Measurements from ENCODE around the gene WNT2.

The WNT2 gene

DNA sequence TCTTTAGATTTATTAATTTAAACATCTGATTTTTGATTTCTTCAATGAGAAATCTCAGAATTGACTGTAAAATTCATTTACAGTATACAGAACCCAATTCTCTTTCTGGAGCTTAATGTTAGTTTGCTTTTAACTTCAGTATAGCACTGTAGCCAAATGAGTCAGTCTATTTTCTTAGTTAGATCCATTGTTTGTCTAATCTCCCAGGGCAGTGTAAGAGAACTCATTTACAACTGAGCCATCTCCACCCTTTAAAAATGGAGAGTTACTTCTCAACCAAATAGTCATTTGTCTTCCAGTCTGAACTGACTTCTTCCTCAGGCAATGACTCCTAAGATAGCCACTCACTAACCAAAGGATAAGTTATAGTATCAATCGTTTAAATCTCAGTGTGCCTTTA is 3.0 kb upstream of the WNT2 start:
- no peak overlapping the region for H3K4me3 ChIP-seq (ENCODE audit: control insufficient read depth, low read depth, low read length)
- no peak for TF ChIP-seq CTCF (IDR thresholded peaks at IDR 0.05; ENCODE audit: control insufficient read depth, insufficient read depth, low read depth, low read length, missing control alignments)
- DNase-seq (ENCODE audit: low read depth): no peak

DNA sequence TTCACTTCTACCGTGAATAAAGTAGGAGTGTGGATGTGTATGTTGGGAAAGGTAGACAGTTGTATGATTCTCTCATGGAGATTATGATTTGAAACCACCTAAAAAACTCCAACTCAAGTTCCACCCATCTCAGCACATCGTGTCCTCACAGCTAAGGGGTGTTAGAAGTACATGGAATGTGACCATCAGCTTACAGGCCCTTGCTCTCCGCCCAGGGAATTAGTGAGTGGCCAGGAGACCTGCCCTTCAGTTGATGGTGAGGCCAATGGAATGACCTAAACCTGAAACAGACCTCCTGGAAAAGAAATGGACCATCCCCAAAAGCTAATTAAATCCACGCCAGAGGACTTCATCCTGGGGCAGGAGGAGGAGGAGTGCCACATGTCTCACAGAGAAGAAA is 2.1 kb upstream of the WNT2 start:
- H3K4me3 ChIP-seq (ENCODE audit: control insufficient read depth, low read depth, low read length): no peak overlapping the region
- no peak for TF ChIP-seq CTCF (IDR thresholded peaks at IDR 0.05; ENCODE audit: control insufficient read depth, insufficient read depth, low read depth, low read length, missing control alignments)

GRCh38 chr7:117323851-117324711 is 1.2 kb upstream of the WNT2 start:
- peak overlapping the region; percentile 56 for H3K4me3 ChIP-seq (ENCODE audit: control insufficient read depth, low read depth, low read length)
- peak; percentile 53 for DNase-seq (ENCODE audit: low read depth)
- no peak for TF ChIP-seq CTCF (IDR thresholded peaks at IDR 0.05; ENCODE audit: control insufficient read depth, insufficient read depth, low read depth, low read length, missing control alignments)

More for the DNA sequence above, 2.1 kb upstream of the WNT2 start:
- no peak for DNase-seq (ENCODE audit: low read depth)

GRCh38 chr7:117323305-117323850 is 520 bp upstream of the WNT2 start:
- H3K4me3 ChIP-seq (ENCODE audit: control insufficient read depth, low read depth, low read length): peak overlapping the region; percentile 56
- DNase-seq (ENCODE audit: low read depth): no peak
- TF ChIP-seq CTCF (IDR thresholded peaks at IDR 0.05; ENCODE audit: control insufficient read depth, insufficient read depth, low read depth, low read length, missing control alignments): no peak

DNA sequence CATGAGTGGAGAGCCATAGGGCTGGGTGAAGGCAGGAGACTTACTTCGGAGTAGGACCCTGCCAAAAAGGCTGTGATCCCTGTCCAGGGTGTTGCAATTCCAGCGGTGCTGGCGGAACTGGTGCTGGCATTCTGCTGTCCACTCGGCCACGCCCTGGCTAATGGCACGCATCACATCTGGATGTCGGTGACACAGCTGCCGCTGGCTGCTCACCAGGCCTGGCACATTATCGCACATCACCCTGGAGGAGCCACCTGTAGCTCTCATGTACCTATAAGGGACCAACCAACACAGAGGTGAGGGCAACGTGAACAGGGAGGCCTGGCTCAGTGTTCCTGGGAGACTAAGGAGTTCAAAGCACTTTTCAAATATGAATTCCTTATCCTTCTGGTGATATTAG is 2.3 kb downstream of the WNT2 start:
- no peak for DNase-seq (ENCODE audit: low read depth)
- no peak for TF ChIP-seq CTCF (IDR thresholded peaks at IDR 0.05; ENCODE audit: control insufficient read depth, insufficient read depth, low read depth, low read length, missing control alignments)
- H3K4me3 ChIP-seq (ENCODE audit: control insufficient read depth, low read depth, low read length): no peak overlapping the region

DNA sequence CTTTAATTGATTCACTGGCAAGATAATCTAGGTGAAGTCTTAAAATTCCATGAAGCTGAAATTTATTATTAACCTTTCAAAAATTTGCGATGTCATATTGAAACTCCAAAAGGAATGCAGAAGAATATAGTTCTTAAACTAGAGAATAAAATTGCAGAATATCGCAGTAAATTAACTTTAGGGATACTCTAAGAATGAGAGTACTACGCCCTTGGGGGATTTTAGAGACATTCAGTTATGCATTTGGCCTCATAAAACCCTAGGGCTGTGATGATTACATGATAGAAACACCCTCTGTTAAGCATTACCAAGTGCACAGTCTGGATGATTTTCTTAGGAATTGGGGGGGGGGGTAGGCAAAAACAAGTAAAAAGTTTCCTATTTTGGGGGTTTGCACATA is 3.7 kb downstream of the WNT2 start:
- H3K4me3 ChIP-seq (ENCODE audit: control insufficient read depth, low read depth, low read length): no peak overlapping the region
- no peak for TF ChIP-seq CTCF (IDR thresholded peaks at IDR 0.05; ENCODE audit: control insufficient read depth, insufficient read depth, low read depth, low read length, missing control alignments)
- DNase-seq (ENCODE audit: low read depth): no peak

Measured in AG09309 (cell line).